HG03060 (cell line): ENCODE measurements around the gene COPZ1.

Source experiments
- ATAC-seq: cut with Tn5 transposase; IDR thresholded peaks from one replicate; pipeline ENCODE4 v1.9.1; 2021; ENCODE audit warnings: low read depth, moderate number of reproducible peaks; ENCODE audit not compliant: unreplicated experiment

Gene COPZ1

DNA sequence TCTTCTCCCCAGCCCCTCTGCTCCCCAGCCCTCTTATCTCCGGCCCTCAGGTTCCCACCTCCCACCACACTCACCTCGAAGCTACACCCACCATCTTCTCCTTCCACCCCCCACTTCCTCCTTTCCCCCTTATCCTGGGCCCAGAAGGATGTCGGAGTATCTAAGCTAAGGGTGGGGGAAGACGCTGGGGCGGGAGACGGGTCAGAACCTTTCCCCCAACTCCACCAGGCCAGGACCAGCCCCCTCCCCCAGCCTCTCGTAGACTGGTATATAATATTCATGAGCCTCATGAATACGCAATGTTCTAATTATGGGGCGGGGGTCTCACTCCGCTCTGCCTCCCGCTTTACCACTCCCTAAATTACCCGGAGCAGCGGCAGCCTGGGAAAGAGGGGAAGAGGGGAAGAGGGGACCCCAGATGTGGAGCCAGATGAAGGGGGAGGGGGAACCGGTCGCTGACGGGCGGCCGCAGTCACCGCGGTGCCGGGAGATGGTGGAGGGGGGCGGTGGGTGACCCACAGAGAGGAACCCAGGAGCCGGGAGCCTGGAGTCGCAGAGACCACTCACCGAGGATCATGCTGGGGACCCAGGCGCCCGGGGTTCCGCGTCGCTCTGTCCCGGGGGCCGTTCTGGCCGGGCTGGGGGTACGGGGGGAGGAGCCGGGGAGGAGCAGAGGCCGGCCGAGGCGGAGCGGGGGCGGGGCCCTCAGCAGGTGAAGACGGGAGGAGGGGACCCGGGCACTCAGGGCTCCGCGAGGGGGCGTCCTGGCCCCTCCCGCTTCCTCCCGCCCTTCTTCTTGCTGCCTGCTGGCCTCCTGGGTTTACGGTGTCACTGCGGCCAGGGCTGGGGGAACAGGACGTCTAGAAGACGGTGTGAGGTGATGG lies 66.0 kb downstream of the COPZ1 start:
- ATAC-seq = no peak

DNA sequence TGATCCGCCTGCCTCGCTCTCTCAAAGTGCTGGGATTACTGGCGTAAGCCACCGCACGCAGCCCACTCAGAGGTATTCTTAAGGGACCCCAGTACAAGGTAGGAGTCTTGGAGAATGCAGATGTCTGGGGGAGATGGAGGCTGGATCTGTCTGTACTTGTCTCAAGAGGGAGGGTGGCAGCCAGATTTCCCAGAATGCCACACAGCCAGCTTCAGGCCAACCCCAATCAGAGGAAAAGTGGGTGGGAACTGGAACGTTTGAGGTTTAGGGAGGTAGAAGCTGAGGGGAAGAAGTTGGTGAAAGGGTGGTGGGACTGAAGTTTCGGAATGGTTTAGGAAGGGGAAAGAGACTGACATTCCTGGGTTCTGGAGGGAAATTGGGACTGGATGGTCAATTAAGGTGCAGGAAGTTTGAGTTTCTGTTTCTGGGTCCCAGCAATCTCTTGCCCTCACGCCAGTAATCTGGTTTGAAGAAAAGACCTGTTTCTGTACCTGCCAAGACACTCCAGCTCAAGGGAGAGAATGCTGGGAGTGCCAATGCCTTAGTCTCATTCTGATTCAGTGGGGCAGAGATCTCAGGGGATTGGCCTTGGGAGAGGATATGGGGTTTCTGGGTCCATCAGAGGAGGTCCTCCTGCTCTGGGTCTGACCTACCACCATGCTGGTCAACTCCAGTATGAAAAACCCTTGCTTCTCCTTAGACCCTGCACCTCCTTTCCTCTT lies 67.7 kb downstream of the COPZ1 start:
- ATAC-seq = no peak

GRCh38 chr12:54393207-54393609 lies 68.3 kb downstream of the COPZ1 start:
- ATAC-seq = no peak

GRCh38 chr12:54393743-54394142 lies 68.8 kb downstream of the COPZ1 start:
- no peak for ATAC-seq

DNA sequence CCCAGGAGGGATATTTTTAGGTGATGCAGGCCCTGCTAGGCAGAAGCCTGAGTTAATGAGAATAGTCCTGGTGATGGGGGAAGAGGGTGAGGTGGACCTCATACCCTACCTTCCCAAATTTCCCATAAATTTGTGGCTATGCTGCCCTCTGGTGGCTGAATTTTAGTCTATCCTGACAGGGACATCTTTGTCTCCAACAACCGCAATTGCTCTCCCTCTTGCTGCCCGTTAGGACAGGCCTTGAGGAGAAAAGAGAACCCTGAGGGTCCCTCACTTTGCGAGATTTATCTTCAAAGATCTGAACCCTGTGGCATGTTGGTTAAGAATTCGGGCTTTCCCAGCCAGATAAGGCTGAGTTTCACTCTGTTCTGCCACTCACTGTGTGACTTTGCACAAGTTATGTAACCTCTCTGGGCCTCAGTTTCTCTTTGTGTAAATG lies 69.4 kb downstream of the COPZ1 start:
- ATAC-seq = no peak

DNA sequence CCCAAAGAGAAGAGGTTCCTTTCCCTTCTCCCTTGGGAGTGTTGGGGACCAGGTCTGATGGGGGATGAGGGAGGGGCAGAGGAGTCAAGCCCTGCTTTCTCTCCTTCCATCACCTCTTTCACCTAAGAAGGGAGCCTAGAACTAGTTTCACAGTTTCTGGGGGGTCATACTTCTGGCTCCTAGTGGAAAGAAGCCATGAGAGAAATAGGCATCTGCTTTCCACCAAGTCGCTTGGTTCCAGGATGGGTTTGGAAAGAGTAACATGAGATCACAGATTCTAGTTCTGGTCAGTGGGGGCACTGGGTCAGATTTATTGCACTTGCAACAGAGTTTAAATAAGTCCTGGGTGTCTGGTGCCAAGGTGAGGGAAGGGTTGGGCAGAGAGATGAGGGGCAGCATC lies 70.1 kb downstream of the COPZ1 start:
- no peak for ATAC-seq

DNA sequence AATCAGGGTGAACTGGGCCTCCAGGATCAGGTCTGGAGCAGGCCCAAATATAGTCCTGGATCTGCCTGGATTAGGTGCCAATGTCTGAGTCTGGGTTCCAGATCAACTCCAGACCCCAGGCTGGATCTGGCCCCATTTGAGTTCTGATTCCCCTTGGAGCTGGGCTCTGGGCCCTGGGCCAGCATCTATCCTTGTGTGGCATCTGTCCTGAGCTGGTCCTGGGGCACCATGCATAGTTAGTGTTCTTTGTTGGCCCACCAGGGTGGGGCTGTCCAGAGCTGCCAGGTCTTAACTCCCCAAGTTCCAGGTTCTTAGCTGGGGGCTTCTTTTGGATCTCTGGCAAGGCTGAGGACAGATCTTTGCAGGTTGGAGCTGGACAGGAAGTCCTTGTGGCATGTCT lies 70.6 kb downstream of the COPZ1 start:
- ATAC-seq = no peak

DNA sequence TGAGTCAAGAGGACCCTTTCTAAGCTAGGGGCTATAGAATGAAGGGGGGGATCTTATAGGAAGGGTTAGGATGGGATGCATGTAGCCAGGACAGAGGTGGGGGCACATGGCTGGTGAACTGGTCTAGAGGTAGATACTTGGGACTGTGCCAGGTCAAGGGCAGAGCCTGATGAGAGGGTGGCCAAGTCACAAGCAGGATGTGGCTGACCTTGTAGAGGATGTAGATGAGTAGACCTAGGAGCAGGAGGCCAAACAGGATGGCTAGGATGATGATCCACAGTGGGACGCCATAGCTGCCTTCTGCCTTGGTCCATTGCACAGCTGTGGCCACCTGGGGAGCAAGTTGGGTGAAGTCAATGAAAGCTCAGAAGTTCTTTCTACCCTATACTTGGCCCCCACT lies 72.2 kb downstream of the COPZ1 start:
- no peak for ATAC-seq

GRCh38 chr12:54398218-54398617 lies 73.3 kb downstream of the COPZ1 start:
- ATAC-seq = no peak

DNA sequence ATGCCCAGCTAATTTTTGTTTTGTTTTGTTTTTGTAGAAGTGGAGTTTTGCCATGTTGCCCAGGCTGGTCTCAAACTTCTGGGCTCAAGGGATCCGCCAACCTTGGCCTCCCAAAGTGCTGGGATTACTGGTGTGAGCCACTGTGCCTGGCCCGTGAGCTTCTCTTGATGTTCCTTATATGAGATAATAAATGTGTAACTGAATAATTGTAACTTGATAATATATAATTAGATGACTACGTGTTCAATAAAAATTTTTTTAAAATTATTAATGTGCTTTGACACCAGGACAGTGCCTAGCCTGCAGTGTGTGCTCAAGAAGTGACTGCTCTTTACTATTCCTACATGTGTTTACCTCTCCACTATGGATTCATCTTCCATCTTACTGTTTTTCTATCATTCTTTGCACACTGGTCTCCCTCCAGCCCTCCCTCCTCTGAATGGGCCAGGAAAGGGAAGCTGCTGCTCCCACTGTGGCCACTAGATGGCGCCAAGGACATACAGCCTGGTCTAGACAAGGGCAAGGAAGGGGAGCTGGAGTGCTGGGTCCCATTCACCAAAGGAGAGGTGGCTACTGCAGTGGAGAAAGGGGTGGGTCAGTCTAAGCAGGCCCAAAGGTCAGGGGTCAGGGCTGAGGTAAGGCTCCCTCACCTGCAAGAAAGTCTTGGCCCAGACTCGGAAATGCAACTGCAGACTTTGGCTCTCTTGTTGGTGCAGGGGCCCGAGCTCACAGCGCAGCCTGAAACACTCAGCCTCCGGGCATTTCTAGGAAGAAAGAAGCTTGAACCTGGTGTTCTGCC lies 74.3 kb downstream of the COPZ1 start:
- no peak for ATAC-seq

GRCh38 chr12:54401119-54401518 lies 76.2 kb downstream of the COPZ1 start:
- ATAC-seq = no peak
